Neural crest cell (in vitro differentiated cells): ENCODE measurements around the gene OR4K5. TPM values are rescaled to one million over a fixed set of nuclear protein-coding genes. Genes with fewer than 3 reads are reported as not detected.
"Not testable (repeated sequence)": the region's sequence is repeated elsewhere in the genome, so short reads cannot be mapped to it uniquely, and the experiment has no call there.

Source experiments
- DNase-seq: peaks from one replicate; pipeline ENCODE4 v3.0.0; 2021; ENCODE audit warnings: low read depth, mixed read lengths, low spot score
- H3K27ac Mint-ChIP-seq: one replicate; pipeline ENCODE4 v1.8.0; 2021; ENCODE audit warnings: mild to moderate bottlenecking, mixed read lengths; ENCODE audit not compliant: unreplicated experiment
- H3K27me3 Mint-ChIP-seq: 2 replicates; pipeline ENCODE4 v1.8.0; 2021; ENCODE audit warnings: low read depth, mild to moderate bottlenecking, mixed read lengths
- H3K36me3 Mint-ChIP-seq: 2 replicates; pipeline ENCODE4 v1.8.0; 2021; ENCODE audit warnings: low read depth, mild to moderate bottlenecking, mixed read lengths
- H3K4me1 Mint-ChIP-seq: 2 replicates; pipeline ENCODE4 v1.8.0; 2021; ENCODE audit warnings: mixed read lengths
- H3K4me3 Mint-ChIP-seq: one replicate; pipeline ENCODE4 v1.8.0; 2021; ENCODE audit warnings: mild to moderate bottlenecking, mixed read lengths
- H3K9me3 Mint-ChIP-seq: 2 replicates; pipeline ENCODE4 v1.8.0; 2021; ENCODE audit warnings: mixed read lengths
- total RNA-seq: library from RNA; stranded (reverse); gene quantifications from 2 replicates; pipeline ENCODE4 v1.2.1, GENCODE V29; 2021
- TF ChIP-seq, protein P1 (sequence below): fragments of 200-600 bp; sonication (generic); conservative IDR thresholded peaks from 2 replicates; pipeline ENCODE4 v1.5.0; 2021; ENCODE audit warnings: antibody characterized with exemption, mild to moderate bottlenecking

Gene OR4K5
- total RNA-seq, 1 donor from 2014 or later = not detected

- Mint-ChIP-seq H3K4me1 (no peaks in the 10 kb centered on the region), H3K4me3 (no peak overlapping the region), H3K27me3 (no peaks in the 10 kb centered on the region), H3K36me3 (peaks cover 11% of the 10 kb centered on the region), H3K27ac (no peak overlapping the region), H3K9me3 (peaks cover 22% of the 10 kb centered on the region)
- DNase-seq = no peak
- TF ChIP-seq, protein P1, sequence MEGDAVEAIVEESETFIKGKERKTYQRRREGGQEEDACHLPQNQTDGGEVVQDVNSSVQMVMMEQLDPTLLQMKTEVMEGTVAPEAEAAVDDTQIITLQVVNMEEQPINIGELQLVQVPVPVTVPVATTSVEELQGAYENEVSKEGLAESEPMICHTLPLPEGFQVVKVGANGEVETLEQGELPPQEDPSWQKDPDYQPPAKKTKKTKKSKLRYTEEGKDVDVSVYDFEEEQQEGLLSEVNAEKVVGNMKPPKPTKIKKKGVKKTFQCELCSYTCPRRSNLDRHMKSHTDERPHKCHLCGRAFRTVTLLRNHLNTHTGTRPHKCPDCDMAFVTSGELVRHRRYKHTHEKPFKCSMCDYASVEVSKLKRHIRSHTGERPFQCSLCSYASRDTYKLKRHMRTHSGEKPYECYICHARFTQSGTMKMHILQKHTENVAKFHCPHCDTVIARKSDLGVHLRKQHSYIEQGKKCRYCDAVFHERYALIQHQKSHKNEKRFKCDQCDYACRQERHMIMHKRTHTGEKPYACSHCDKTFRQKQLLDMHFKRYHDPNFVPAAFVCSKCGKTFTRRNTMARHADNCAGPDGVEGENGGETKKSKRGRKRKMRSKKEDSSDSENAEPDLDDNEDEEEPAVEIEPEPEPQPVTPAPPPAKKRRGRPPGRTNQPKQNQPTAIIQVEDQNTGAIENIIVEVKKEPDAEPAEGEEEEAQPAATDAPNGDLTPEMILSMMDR = no peak
Observed at GRCh38 chr14:19949218-19949617, 28.8 kb downstream of the OR4K5 start.

DNA sequence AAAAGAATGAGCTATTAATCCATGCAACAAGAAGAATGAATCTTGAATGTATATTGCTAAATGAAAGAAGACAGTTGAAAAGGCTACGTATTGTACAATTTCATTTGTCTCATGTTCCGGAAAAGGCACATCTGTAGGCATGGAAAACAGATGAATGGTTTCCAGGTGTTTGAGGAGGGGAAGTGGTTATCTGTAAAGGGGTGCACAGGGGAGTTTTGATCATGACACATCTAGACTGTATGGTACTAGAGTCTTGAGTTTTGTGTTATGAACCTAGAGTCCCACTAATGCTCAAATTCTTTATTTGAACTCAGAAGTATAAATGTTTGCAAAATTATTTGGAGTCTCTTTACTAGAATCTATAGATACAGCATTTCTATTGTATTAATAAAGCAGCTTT lies 49.3 kb downstream of the OR4K5 start:
- not testable (repeated sequence) for DNase-seq, H3K27me3 Mint-ChIP-seq, H3K4me1 Mint-ChIP-seq, H3K4me3 Mint-ChIP-seq, H3K36me3 Mint-ChIP-seq, H3K27ac Mint-ChIP-seq
- H3K9me3 Mint-ChIP-seq = peaks cover 17% of the 10 kb centered on the region

Other genes with a start within 250 kb of the OR4K5 start
- not detected in 2 replicates for gene OR11H2, start 206.7 kb upstream of the OR4K5 start, total RNA-seq
- gene OR4Q3, start 177.0 kb upstream of the OR4K5 start, total RNA-seq = not detected in 2 replicates
- not detected in 2 replicates for gene OR4M1, start 147.1 kb upstream of the OR4K5 start, total RNA-seq
- gene OR4N2, start 116.8 kb upstream of the OR4K5 start, total RNA-seq = not detected in 2 replicates
- not detected in 2 replicates for gene OR4K2, start 45.5 kb upstream of the OR4K5 start, total RNA-seq
- not detected in 2 replicates for gene OR4K1, start 10.3 kb downstream of the OR4K5 start, total RNA-seq
- not detected in 2 replicates for gene OR4K15, start 55.0 kb downstream of the OR4K5 start, total RNA-seq
- not detected in 2 replicates for gene OR4Q2, start 81.6 kb downstream of the OR4K5 start, total RNA-seq
- not detected in 2 replicates for gene OR4K14, start 98.7 kb downstream of the OR4K5 start, total RNA-seq
- not detected in 2 replicates for gene OR4K13, start 115.4 kb downstream of the OR4K5 start, total RNA-seq
- gene OR4L1, start 139.4 kb downstream of the OR4K5 start, total RNA-seq = not detected in 2 replicates
- not detected in 2 replicates for gene OR4K17, start 190.1 kb downstream of the OR4K5 start, total RNA-seq
- not detected in 2 replicates for gene OR4N5, start 218.2 kb downstream of the OR4K5 start, total RNA-seq